NCI-H524 (cell line): ENCODE results near the gene PCNT.
"Not testable (repeated sequence)": the region's sequence is repeated elsewhere in the genome, so short reads cannot be mapped to it uniquely, and the experiment has no call there.

Experiments
- DNase-seq, 2 experiments: peaks; one replicate each; lab custom pipeline; 2025; lab: John Stamatoyannopoulos, UW

Gene PCNT

GRCh38 chr21:46308431-46308830 lies 15.5 kb upstream of the PCNT start:
- no peak for DNase-seq

GRCh38 chr21:46310260-46310659 lies 13.7 kb upstream of the PCNT start:
- not testable (repeated sequence) for DNase-seq

GRCh38 chr21:46311568-46311967 lies 12.4 kb upstream of the PCNT start:
- DNase-seq, result no peak

DNA sequence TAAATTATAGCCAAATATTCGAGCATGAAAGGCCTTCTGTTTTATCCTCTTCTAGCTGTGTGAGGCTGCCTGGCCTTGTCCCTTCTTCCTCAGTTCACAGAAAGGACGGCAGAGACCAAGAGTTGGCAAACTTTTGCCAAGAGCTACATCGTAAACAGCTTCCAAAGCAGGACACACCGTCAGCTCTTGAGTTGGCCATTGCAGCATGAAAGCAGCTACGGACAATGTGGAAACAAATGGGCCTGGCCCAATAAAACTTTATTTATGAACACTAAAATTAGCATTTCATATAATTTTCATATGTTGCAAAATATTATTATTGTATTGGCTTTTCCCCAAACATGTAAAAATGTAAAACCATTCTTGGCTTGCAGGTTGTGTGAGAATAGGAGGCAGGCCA lies 11.0 kb upstream of the PCNT start:
- no peak for DNase-seq

GRCh38 chr21:46314441-46315020 lies 9.4 kb upstream of the PCNT start:
- DNase-seq, result no peak

DNA sequence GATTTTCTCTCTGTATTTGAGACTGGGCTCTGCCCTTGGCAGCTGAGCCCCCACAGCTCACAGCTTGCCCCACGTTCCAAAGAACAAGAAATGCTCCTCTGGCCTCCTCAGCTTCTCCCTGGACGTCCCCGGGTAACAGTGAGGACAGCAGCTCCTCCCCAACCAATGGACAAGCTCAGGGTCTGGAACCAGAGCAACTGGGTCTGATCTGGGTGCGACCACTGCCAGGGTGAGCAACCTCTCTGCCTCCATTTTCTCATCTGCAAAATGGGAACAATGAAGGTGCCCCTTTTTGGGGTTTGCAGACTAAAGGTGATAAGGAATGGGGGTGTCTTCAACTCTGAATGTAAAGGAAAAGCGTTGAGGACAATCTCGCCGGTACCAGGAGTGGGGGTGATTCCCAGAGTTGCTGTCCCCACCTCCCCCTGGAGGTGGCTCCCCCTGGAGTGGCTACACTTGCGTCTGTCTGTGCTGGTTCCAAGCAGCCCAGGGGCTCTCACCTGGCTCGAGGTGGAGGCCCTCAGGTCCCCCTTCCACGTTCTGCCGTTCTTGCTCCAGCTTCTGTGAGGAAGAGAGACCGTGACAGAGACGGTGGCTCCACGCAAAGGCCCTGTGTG lies 7.1 kb upstream of the PCNT start:
- no peak for DNase-seq

DNA sequence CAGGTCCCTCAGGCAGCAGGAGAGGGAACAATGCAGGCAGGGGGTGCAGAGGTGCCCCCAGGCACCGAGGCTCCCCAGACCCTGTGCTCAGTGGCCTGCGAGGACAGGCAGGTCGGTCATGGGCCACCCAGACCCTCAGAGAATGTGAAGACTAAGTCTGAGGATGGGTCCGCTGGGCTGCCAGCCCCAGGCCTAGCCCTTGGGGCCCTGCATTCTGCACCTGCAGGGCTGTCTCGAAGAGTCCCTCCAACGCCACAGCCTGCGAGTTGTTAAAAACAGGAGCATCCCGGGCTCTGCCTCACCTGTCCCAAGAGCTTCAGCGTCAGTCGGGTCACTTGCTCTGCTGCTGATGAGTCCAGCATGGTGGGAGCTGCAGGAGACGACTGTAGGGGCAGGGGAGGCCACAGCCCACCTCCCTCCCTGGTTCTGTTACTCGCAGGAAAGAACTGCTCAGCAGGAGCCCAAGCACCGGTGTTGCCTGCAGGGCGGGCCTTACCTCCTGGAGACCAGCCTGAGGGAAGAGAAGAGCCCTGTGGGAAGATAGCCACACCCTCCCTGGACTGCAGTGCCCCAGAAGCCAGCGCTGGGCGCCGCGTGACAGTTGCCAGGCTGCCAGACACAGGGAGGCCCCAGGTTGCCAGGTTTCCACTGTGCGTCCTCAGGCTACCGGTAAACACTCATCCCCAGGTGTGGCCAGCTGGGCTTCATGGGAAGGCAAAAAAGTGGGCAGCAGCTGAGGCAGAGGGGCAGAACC lies 6.1 kb upstream of the PCNT start:
- no peak for DNase-seq

DNA sequence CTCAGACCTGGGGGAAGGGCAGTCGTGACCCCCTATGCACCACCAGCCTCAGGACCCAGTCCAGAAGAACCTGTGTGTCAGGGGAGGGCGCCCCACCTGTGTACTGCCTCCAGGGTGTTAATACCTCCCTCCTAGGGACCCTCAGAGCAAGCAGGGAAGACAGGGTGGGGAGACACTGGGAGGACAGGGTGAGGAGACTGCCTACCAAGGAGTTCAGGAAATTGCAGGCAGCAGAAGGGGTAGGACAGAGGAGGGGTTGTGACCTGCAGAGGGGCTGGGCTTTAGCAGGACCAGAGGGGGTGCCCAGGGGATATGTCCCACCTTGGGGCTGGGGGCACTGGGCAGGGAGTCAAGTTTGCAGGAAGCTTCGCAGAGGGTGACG lies 5.5 kb upstream of the PCNT start:
- DNase-seq, result no peak

DNA sequence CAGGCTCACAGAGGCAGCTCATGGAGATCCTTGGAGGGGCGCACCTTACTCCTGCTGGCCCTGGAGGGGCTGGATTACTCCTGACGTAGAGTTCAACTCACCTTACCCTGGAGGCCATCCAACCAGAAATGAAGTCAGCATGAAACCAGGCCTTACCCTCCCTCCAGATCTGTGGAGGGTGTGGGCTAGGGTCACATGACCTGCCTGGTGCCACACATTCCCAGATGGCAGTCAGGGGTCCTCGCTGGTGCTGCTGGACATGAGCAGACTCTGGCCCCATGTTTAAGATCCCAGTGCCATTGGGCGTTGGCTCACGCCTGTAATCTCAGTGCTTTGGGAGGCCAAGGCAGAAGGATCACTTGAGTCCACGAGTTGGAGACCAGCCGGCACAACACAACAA lies 4.8 kb upstream of the PCNT start:
- DNase-seq, result no peak

GRCh38 chr21:46320331-46320801 lies 3.6 kb upstream of the PCNT start:
- DNase-seq, result no peak

GRCh38 chr21:46322351-46323226 lies 1.4 kb upstream of the PCNT start:
- peak in 1 of 2 experiments; percentile 27 for DNase-seq

DNA sequence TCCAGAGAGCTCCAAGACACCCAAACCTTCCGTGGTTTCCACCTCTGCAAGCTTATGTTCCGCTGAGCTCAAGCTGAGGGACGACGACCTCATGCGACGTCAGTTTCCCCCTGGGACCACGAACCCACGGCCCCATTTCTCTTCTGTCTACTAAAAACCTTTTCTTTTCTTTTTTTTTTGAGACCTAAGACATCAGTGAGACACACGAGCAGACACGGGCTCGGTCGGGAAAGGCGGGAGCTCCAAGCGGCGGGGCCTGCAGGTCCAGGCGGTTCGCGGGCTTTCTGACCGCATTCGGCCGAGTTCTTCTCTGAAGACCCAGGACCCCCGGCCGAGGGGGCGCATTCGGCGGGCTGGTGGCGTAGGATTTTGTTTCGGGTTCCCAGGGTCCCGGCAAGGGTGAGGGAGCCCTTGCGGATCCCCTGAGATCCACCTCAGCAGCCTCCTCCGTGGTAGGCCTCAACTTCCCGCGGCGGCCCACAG lies 688 bp upstream of the PCNT start:
- DNase-seq, result no peak

DNA sequence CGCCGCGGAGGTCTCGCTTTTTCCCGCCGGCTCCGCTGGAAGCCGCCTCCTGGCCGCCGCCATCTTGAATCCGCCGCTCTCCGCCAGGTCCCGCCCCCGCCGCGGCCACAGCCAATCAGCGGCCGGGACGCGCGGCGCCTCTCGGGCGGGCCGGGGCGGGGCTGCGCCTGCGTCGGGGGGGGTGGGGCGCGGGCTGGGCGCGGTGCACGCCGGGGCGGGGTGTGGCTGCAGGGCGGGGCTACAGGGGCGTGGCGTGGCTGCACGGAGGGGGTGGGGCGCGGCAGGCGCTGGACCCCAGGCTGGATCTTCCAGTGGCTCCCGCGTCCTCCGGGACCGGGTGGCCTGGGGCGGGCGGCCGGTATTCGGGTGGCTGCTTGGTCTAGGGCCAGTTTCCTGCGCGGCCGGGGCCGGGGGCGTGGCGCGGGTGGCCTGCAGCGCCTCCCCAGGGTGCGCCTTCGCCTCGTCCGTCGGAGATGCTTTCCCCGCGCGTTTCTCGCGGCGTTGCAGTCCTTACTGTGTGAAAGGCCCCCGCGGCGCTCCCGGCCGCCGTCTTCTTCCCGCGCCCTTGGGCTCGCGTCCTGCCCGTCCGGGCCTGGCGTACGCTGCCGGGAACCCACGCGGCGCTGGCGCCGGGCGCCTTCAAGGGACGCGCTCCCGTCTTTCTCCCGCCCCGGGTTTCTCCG lies 575 bp downstream of the PCNT start:
- DNase-seq, result peak; percentile 63 to 83

DNA sequence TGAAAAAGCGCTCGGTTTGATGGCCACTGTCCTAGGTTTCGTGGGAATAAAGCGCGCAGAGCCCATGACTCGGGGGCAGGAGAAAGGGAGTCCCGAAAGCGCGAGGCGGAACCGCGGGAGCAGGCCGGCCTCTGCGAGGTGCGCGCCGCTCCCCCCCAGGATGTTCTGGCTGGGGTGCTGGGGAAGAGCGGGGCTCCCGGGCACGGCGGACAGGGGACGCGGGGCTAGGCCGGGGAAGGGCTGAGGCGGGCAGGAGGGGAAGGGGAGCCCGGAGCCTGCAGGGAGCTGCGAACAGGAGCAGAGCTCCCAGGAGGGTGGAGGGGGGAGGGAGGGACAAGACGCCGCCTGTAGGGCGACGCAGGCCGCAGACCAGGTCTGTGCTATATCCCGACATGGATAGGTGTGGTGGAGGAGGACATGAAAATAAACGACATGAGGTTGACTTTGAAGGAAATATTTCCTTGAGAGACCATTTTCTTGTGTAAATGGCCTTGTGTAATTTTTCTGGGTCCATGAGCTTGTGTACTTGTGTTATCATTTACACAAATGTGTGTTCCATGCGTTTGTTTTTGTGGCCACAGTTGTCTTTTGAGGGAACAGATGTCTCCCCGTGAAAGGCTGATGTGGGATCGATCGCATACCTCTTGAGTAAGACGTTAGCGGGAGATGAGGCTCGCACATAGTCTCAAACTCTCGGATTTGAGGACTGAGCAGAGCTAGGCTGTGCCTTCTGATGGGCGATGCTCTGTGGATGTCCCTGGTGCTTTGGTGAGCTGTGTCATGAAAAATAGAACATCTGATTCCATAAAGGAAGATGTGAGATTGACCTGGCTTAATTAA lies 1.3 kb downstream of the PCNT start:
- DNase-seq, result peak; percentile 42 to 69

GRCh38 chr21:46326110-46326703 lies 2.3 kb downstream of the PCNT start:
- peak in 1 of 2 experiments; percentile 27 for DNase-seq

- DNase-seq, result no peak
Observed at GRCh38 chr21:46327711-46328110, 3.8 kb downstream of the PCNT start.

- DNase-seq, result no peak
Observed at GRCh38 chr21:46328151-46328550, 4.2 kb downstream of the PCNT start.

DNA sequence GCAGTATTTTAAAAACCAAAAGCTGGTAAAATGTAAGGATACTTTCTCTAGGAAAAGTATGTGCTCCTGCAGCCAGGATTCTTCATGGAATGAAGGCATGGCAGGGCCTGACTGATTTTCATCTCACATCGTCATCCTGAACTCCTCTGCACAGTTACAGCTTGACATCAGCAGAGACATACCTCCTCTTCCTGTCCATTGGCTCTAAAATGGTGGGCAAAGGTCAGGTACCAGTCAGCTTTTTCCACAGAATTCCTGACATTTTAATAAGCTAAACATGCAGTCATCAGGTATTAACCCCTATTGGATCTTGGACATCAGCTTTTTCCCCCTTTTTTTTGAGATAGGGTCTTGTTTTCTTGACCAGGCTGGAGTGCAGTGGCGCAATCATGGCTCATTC lies 5.8 kb downstream of the PCNT start:
- DNase-seq, result no peak

DNA sequence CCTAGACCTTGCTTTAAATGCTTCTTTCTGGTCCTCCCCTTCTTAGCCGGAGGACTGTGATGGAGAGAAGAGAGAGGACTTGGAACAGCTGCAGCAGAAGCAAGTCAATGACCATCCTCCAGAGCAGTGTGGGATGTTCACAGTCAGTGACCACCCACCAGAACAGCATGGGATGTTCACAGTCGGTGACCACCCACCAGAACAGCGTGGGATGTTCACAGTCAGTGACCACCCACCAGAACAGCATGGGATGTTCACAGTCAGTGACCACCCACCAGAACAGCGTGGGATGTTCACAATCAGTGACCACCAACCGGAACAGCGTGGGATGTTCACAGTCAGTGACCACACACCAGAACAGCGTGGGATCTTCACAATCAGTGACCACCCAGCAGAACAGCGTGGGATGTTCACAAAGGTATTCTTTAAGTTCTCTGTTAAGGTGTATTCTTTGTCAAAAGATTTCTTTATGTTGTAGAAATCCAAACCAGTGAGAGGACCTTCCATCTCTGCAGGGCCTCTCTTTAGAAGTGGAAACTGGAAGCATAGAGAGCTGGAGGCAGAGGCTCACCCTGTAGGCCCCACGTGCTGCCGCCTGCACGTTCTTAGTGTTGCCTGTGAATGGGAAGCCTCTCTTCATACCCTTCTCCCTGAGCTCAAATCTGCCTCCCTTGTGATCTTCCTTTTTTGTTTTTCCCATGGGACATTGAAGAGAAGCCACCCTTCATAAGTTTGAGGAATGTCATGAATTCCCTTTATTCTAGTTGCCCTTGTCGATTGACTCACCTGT lies 10.6 kb downstream of the PCNT start:
- no peak for DNase-seq
